ENCODE data around the gene ST6GALNAC1. TPM values are rescaled to one million over a fixed set of nuclear protein-coding genes. Genes with fewer than 3 reads are reported as not detected.

The ST6GALNAC1 gene
- total and polyA plus RNA-seq, 2 of the 13 experiments (the other 11 are each of a cell fraction or from before 2014, with no cell fraction given) = not detected

- TF ChIP-seq ZFP91 (CRISPR knock-in tag; IDR thresholded peaks at IDR 0.05; ENCODE audit: borderline replicate concordance) = no peak
- no peak for TF ChIP-seq ZNF550 (CRISPR knock-in tag; IDR thresholded peaks at IDR 0.05; ENCODE audit: borderline replicate concordance)
- TF ChIP-seq AKAP8 (CRISPR knock-in tag; IDR thresholded peaks at IDR 0.05) = no peak
- TF ChIP-seq ZNF557 (CRISPR knock-in tag; IDR thresholded peaks at IDR 0.05) = 0 out of 2 replicates have a peak, but pooled peaks have one; percentile 33
- no peak for TF ChIP-seq NR0B2 (CRISPR knock-in tag; IDR thresholded peaks at IDR 0.05)
- TF ChIP-seq RXRB (CRISPR knock-in tag; IDR thresholded peaks at IDR 0.05; ENCODE audit: borderline replicate concordance) = no peak
- TF ChIP-seq ADNP (CRISPR knock-in tag; IDR thresholded peaks at IDR 0.05) = no peak
- TF ChIP-seq FOXK1 (CRISPR knock-in tag; IDR thresholded peaks at IDR 0.05; ENCODE audit: borderline replicate concordance, low read depth) = no peak
- no peak for TF ChIP-seq ATF7-NPFF (CRISPR knock-in tag; IDR thresholded peaks at IDR 0.05; ENCODE audit: low read depth)
- 0 out of 2 replicates have a peak, but pooled peaks have one; percentile 10 for TF ChIP-seq ISL2 (CRISPR knock-in tag; IDR thresholded peaks at IDR 0.05)
- TF ChIP-seq ARNT2 (CRISPR knock-in tag; IDR thresholded peaks at IDR 0.05; ENCODE audit: low read depth) = 0 out of 2 replicates have a peak, but pooled peaks have one; percentile 21
- no peak for TF ChIP-seq HIC2 (CRISPR knock-in tag; IDR thresholded peaks at IDR 0.05; ENCODE audit: low read depth)
- TF ChIP-seq HHEX (CRISPR knock-in tag; IDR thresholded peaks at IDR 0.05) = no peak
- TF ChIP-seq FOXK2 (IDR thresholded peaks at IDR 0.05) = no peak
- TF ChIP-seq KDM6A (CRISPR knock-in tag; IDR thresholded peaks at IDR 0.05; ENCODE audit: low read depth) = no peak
- TF ChIP-seq ZNF501 (CRISPR knock-in tag; IDR thresholded peaks at IDR 0.05) = peak; percentile 77
- no peak for TF ChIP-seq MAFG (CRISPR knock-in tag; IDR thresholded peaks at IDR 0.05)
- peak; percentile 98 for TF ChIP-seq DRAP1 (CRISPR knock-in tag; IDR thresholded peaks at IDR 0.05)
- TF ChIP-seq KLF15 (CRISPR knock-in tag; IDR thresholded peaks at IDR 0.05; ENCODE audit: borderline replicate concordance) = no peak
- TF ChIP-seq TERF1 (CRISPR knock-in tag; IDR thresholded peaks at IDR 0.05) = no peak
- TF ChIP-seq ZNF33A (CRISPR knock-in tag; IDR thresholded peaks at IDR 0.05; ENCODE audit: borderline replicate concordance) = no peak
- no peak for TF ChIP-seq SIX4 (CRISPR knock-in tag; IDR thresholded peaks at IDR 0.05)
- peak; percentile 54; the same call in 1 of the 2 replicates for TF ChIP-seq ONECUT2 (CRISPR knock-in tag; IDR thresholded peaks at IDR 0.05)
- TF ChIP-seq ZNF839 (CRISPR knock-in tag; IDR thresholded peaks at IDR 0.05; ENCODE audit: borderline replicate concordance) = no peak
- TF ChIP-seq SCMH1 (CRISPR knock-in tag; IDR thresholded peaks at IDR 0.05; ENCODE audit: borderline replicate concordance) = no peak
- TF ChIP-seq PHF21A (CRISPR knock-in tag; IDR thresholded peaks at IDR 0.05) = no peak
- no peak for TF ChIP-seq MAZ (IDR thresholded peaks at IDR 0.05; ENCODE audit: borderline replicate concordance, low read depth, low read length)
- no peak for TF ChIP-seq MAZ (CRISPR knock-in tag; IDR thresholded peaks at IDR 0.05; ENCODE audit: low read depth)
Measured at GRCh38 chr17:76671912-76672262, 28.3 kb upstream of the ST6GALNAC1 start (continued).

All from HepG2 (cell line).